ENCODE data around the gene LHFPL6. TPM values are rescaled to one million over a fixed set of nuclear protein-coding genes. Genes with fewer than 3 reads are reported as not detected.

LHFPL6 gene
- total RNA-seq: 65.1 and 72.5 TPM in 2 replicates

DNA sequence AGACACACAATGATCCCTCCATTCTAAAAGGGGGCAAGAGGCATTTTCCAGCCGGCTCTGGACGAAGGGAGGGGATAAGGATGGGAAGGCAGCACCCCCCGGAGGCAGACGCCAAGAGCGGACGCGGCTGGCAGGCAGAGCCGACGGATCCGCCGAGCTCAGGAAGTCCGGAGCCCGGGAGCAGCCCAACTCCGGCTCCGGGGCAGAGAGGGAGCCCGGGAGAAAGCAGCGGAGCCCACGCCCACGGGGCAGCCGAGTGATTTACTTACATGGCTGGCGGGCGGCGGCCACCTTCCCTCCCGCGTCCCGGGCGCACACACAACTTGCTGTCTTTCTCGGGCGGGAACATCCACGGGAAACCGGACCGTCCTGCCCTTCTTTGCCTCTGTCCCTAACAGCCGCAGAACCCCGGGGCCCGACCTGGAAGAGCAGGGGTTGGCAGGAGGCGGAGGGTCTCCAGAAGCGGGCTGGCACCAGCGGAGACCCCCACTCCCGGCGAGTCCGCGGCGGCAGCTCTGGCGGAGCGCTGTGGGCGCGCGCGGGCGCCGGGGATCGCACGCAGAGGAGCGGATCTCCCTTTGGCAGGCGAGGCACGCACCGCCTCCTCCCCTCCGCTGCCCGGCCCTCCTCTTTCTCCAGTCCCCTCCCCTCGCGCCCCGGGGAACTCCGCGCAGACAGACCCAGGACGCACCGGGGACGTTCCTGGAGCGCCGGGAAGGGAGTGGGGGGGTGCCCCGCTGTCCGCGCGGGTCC lies at the start of gene LHFPL6:
TSS of gene LHFPL6 (minus strand) at position 580 of the 753 bp plus-strand sequence.

Other genes starting within 250 kb of the LHFPL6 start
- 14.5 and 124 TPM in 2 replicates for gene COG6, start 52.5 kb upstream of the LHFPL6 start, total RNA-seq

Data from pericardium fibroblast (primary cell).